ENCODE data around the gene ABCB1. TPM values are rescaled to one million over a fixed set of nuclear protein-coding genes. Genes with fewer than 3 reads are reported as not detected.

The ABCB1 gene
- total and polyA plus RNA-seq, 12 donors, result 64.5 to 1,762 (median 363) TPM

- 91 to 93% (median 91%) methylated on average over 6 of the region's 6 CpGs for WGBS, 4 donors
- TF ChIP-seq POLR2A (IDR thresholded peaks at IDR 0.05), result no peak
- no peak for TF ChIP-seq CTCF (IDR thresholded peaks at IDR 0.05)
- peaks cover 0 to 51% of the 10 kb centered on the region in 2 donors for H3K36me3 ChIP-seq (replicated peaks in 1 of 2)
- no peak overlapping the region for H3K27ac ChIP-seq
- intact Hi-C loops (cut with DNase I), result no loop called here
- H3K27me3 ChIP-seq, result no peaks in the 10 kb centered on the region
- no peak overlapping the region for H3K4me3 ChIP-seq
- DNase-seq, result no peak
- no peaks in the 10 kb centered on the region for H3K4me1 ChIP-seq (replicated peaks in 1 of 2)
- H3K9me3 ChIP-seq (replicated peaks in 1 of 3), result peaks cover 0 to 8% (median 0%) of the 10 kb centered on the region in 3 donors
Observed at GRCh38 chr7:87545760-87546159, 54.9 kb downstream of the ABCB1 start.

- Histone ChIP-seq H3K36me3 (replicated peaks in 1 of 2) (peaks cover 0 to 33% of the 10 kb centered on the region in 2 donors), H3K9me3 (replicated peaks in 1 of 3) (peaks cover 0 to 4% (median 0%) of the 10 kb centered on the region in 3 donors), H3K4me3 (no peak overlapping the region), H3K4me1 (replicated peaks in 1 of 2) (peaks cover 0 to 2% of the 10 kb centered on the region in 2 donors), H3K27ac (no peak overlapping the region), H3K27me3 (no peaks in the 10 kb centered on the region)
- no peak for DNase-seq
- TF ChIP-seq POLR2A (IDR thresholded peaks at IDR 0.05) (no peak), CTCF (IDR thresholded peaks at IDR 0.05) (no peak)
- intact Hi-C loops (cut with DNase I), result no loop called here
- WGBS, 4 donors, result 81 to 90% (median 87%) methylated on average over 1 of the region's 1 CpG
Observed at GRCh38 chr7:87543623-87544022, 57.1 kb downstream of the ABCB1 start.

GRCh38 chr7:87541648-87542047 lies 59.0 kb downstream of the ABCB1 start:
- H3K4me1 ChIP-seq (replicated peaks in 1 of 2), result peaks cover 0 to 7% of the 10 kb centered on the region in 2 donors
- H3K27me3 ChIP-seq, result no peaks in the 10 kb centered on the region
- H3K27ac ChIP-seq, result peak overlapping the region in 1 of 5 donors; percentile 0
- peaks cover 0 to 33% of the 10 kb centered on the region in 2 donors for H3K36me3 ChIP-seq (replicated peaks in 1 of 2)
- intact Hi-C loops (cut with DNase I), result no loop called here
- DNase-seq, result no peak
- no peak overlapping the region for H3K4me3 ChIP-seq
- peaks cover 0 to 4% (median 0%) of the 10 kb centered on the region in 3 donors for H3K9me3 ChIP-seq (replicated peaks in 1 of 3)
- TF ChIP-seq CTCF (IDR thresholded peaks at IDR 0.05), result no peak
- no peak for TF ChIP-seq POLR2A (IDR thresholded peaks at IDR 0.05)
- 88 to 100% (median 97%) methylated on average over 1 of the region's 1 CpG for WGBS, 4 donors

- no peak overlapping the region for H3K4me3 ChIP-seq
- DNase-seq, result peak; percentile 35 to 76 (median 45)
- H3K4me1 ChIP-seq (replicated peaks in 1 of 2), result peaks cover 0 to 9% of the 10 kb centered on the region in 2 donors
- intact Hi-C loops (cut with DNase I), result no loop called here
- WGBS, 4 donors, result 29 to 47% (median 43%) methylated on average over 1 of the region's 1 CpG
- peaks cover 0 to 8% of the 10 kb centered on the region in 2 donors for H3K36me3 ChIP-seq (replicated peaks in 1 of 2)
- H3K27ac ChIP-seq, result peak overlapping the region in 3 of 5 donors; percentile 21 to 49 (median 27)
- TF ChIP-seq POLR2A (IDR thresholded peaks at IDR 0.05) (no peak), CTCF (IDR thresholded peaks at IDR 0.05) (no peak)
- H3K9me3 ChIP-seq (replicated peaks in 1 of 3), result no peaks in the 10 kb centered on the region
- H3K27me3 ChIP-seq, result no peaks in the 10 kb centered on the region
Observed at GRCh38 chr7:87538052-87538451, 62.6 kb downstream of the ABCB1 start.

Data from adrenal gland (tissue), 12 donors.